ENCODE measurements around the gene NACAD.
"Not testable (repeated sequence)": the region's sequence is repeated elsewhere in the genome, so short reads cannot be mapped to it uniquely, and the experiment has no call there.

Gene NACAD

GRCh38 chr7:45053401-45053800 is 35.4 kb downstream of the NACAD start:
- DNase-seq: no peak

DNA sequence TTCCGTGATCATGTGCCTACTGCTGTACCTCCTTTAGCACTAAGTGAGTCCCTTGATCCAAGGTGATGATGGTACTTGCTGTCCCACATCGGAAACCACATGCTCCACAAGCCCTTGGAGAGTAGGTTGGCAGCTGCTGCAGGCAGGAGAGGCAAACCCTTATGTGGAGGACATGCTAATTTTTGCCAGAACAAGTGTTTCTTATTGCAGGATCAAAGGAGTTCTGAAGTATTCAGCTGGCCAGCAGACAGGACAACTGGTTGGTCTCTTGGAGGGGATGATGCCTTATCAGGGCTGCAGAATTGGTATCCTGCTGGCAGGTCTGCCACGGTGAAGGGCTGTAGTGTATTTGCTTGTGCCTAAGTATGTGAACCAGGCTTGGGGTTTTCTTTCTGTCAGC is 36.8 kb downstream of the NACAD start:
- no peak for DNase-seq

DNA sequence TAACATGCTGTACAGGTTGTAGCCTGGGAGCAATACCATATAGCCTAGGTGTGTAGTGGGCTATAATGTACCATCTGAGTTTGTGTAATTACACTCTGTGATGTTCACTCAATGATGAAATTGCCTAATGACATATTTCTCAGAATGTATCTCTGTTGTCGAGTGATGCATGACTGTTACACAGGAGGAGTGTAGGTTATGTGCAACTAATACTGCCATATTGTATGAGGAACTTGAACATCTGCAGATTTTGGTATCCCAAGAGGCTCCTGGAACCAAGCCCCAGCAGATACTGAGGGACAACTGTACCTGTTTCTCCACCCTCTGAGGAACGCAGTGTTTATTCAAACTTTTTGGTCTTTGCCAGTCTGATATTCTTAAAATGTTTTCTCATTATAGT is 38.6 kb downstream of the NACAD start:
- DNase-seq: no peak

- no peak for DNase-seq
These were observed 40.0 kb downstream of the NACAD start for GRCh38 chr7:45048748-45049147.

- no peak for DNase-seq
These were observed 44.4 kb downstream of the NACAD start for GRCh38 chr7:45044338-45044737.

DNA sequence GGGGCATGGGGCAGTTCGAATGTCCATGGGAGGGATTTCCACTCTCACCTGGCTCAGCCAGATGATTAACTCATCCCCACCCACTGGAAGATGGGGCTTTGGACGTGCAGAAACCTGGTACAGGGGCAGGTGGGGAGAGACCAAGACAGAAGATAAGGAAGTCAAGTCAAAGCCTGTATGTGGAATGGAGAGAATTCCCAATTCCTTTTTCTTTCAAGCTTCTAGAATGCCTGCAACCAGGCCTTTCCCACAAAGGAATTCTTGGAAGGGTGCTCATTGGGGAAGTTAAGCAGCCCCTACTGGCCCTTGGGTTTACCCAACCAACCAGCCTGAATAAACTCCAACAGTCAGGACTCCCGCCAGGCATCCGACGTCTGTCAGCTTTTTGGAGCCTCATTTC is 49.7 kb downstream of the NACAD start:
- no peak for DNase-seq

DNA sequence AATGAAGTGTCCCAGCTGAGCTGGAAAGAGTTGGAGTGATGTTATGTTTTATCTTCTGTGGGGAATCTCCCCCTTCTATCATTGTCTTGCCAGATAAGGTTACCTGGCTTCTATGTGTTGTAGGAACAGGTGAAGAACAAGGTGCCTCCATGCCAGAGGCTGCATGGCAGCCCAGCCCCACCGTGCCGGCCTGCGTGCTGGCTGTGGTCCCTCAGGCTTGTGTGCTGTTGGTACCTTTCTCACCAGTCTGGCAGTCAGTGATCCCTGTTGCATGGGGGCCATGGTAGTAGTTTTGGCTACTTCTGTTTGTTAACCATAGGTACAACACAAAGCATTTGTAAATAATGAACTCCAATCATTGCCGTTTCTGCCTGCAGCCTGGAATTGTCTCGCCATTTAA is 50.9 kb downstream of the NACAD start:
- DNase-seq: no peak

DNA sequence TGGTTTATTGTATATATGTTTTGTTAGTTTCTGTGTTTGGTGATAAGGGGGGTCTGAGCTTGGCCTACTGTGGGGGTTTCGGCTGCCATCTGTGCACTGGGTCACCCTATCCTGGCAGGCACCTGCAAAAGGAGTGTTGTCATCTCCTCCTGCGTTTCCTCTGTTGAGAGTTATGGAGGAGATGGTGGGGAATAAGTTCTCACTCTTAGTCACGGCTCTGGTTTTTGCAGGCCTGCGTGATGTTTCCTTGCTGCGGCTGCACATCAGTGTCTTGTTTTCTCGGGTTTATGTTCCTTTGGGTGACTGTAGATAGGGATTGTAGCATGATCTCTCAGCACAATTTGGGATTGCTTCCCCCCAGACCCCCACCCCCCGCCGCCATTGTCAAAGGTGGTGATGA is 52.0 kb downstream of the NACAD start:
- DNase-seq: no peak

DNA sequence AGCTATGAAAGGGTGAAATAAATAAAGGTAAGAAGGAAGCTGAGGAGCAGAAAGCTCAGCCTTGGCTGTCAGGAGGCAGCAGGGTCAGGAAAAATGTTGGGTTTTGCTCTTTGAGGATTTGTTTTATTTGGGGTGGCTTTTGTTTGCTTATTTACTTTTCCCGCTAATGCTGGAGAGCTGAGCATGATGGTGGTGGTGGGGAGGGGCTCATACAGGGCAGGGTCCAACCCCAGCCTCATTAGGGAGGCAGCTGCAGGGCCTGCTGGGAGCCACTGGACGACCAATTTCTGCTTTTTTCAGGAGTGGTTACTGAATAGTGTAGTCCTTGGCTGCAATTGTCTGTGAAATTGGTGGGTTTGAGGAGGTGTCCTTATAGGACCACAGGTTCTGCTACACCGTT is 52.5 kb downstream of the NACAD start:
- DNase-seq: no peak

GRCh38 chr7:45035893-45036292 is 52.9 kb downstream of the NACAD start:
- no peak for DNase-seq

GRCh38 chr7:45035371-45035770 is 53.4 kb downstream of the NACAD start:
- no peak for DNase-seq

GRCh38 chr7:45034710-45035109 is 54.1 kb downstream of the NACAD start:
- DNase-seq: not testable (repeated sequence)

GRCh38 chr7:45033931-45034290 is 54.9 kb downstream of the NACAD start:
- no peak for DNase-seq

DNA sequence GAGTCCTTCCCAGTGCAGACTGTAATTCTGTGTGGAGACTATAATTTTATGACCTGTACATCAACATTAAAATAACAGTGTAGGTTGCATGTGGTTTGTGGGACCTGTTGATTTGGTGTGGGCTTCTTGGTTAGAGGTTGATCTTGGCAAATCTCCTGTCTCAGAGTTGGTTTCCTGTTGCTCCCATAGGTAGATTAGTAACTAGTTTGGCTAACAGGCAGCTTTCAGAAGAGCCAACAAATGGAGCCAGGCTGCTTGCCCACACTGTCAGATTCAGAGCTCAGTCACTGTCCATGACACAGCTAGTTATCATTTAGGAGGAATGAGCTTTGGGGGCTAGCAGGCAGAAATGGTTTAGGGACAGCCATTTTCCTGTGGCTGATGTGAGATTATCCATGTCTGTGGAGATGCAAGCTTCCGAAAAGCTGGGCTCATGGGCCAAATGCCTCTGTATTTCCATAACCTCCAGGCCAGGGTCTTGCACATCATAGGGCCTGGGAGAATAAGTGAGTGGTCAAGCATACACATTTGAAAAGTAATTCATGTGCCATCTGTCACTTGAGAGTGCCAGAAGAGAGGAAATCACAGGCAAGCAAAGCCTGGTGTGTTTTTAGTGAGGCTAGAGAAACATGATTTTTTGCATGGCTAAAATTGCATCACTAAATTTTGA is 55.4 kb downstream of the NACAD start:
- no peak for DNase-seq

DNA sequence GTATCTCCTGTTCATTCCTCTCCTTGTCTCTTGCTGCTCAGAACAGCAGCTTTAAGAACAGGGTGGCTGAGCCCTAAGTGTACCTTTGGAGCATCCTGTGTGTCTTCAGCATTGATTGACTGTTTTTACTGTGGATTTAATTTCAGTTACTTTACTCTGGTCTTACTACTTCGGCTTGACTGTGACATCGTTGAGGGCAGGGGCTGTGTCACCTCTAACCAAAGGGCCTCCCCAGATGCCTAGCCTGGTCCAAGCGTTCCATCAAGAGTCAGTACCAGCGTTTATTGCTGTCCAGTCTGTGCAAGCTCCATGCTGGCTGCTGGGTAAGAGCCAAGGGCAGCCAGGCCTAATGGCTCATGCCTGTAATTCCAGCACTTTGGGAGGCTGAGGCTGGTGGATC is 56.3 kb downstream of the NACAD start:
- no peak for DNase-seq

DNA sequence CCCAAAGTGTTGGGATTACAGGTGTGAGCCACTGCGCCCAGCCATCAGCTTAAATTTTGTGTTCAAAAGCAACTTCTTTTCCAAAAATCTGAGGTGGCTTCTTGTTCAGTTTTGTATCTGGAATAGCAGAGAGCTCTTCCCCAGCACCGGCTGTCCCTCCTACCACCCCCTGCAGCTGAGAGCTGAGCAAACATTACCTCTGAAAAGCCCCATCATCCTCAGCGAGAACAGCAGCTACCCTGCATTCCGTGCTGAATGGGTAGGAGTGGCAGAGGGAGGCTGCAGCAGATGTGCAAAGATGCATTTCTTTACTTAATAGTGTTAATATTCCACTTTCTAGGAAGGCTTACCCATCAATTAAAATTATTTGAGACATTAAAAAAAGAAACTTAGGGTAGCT is 56.9 kb downstream of the NACAD start:
- DNase-seq: no peak

Measured in NCI-H1930 (cell line).